ENCODE measurements around the gene SLC20A1. TPM values are rescaled to one million over a fixed set of nuclear protein-coding genes. Genes with fewer than 3 reads are reported as not detected.

SLC20A1 gene
- total RNA-seq, 1 donor = 96.3 TPM

DNA sequence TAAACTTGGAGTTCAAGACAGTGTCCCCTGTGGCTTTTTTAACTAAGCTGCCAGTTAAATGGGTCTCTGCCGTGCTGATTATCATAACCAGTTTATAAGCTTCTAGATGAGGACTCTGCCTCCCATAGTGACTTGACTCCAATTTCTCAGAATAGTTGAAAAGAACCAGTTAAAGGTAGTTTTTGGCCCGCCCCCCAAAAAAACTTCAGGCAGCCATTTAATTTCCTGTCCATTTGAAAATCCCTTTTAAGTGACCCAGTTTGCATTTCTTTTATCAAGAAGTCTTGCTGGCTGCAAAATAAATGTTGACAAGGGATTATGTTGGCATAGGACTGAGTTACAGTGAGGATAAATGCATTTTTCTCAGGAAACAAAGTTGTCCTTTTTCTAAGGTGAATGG is 2.3 kb downstream of the SLC20A1 start:
- no peak for TF ChIP-seq CTCF (IDR thresholded peaks at IDR 0.05; ENCODE audit: extremely low read depth, low read depth, low read length)
- H3K27ac ChIP-seq (ENCODE audit: low read depth, low read length) = peak overlapping the region; percentile 77

DNA sequence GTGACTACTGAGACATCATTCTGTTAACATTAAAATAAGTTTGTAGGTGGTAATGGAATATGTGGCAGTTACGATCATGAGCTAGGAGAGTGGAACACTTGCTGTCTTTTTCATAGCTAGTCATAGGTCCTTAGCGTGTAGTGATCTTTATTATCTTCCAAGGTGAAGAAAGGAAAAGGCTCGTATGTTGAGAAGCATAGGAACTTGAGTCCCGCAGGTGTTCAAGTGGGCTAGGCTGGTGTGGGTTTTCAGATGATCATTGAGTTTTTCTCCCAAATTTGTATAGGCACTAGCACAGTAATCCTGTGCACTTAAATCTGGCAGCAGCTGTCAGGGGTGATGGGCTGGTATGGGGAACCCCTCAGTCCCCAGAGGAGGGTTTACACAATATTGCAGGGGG is 10.9 kb downstream of the SLC20A1 start:
- Histone ChIP-seq H3K27ac (ENCODE audit: low read depth, low read length) (peak overlapping the region; percentile 45), H3K4me1 (ENCODE audit: insufficient read depth, low read length) (peaks cover 14% of the 10 kb centered on the region), H3K36me3 (ENCODE audit: insufficient read depth, low read length) (peaks cover 98% of the 10 kb centered on the region), H3K79me2 (ENCODE audit: insufficient read depth, low read length) (peaks cover 42% of the 10 kb centered on the region), H3K27me3 (ENCODE audit: insufficient read depth, low read length) (no peaks in the 10 kb centered on the region), H3K4me3 (ENCODE audit: insufficient read depth, low read length) (no peak overlapping the region), H3K4me2 (ENCODE audit: insufficient read depth, low read length) (no peak overlapping the region), H2AFZ (ENCODE audit: low read length) (no peak overlapping the region), H3K9me3 (ENCODE audit: low read depth, low read length) (no peaks in the 10 kb centered on the region), H4K20me1 (ENCODE audit: insufficient read depth, low read length) (peaks cover 47% of the 10 kb centered on the region)
- TF ChIP-seq CTCF (IDR thresholded peaks at IDR 0.05; ENCODE audit: extremely low read depth, low read depth, low read length) = no peak
- DNase-seq (ENCODE audit: insufficient read length, low spot score, missing footprints) = no peak

More for the DNA sequence above, 2.3 kb downstream of the SLC20A1 start:
- DNase-seq (ENCODE audit: insufficient read length, low spot score, missing footprints) = no peak
- H3K36me3 ChIP-seq (ENCODE audit: insufficient read depth, low read length) = peaks cover 63% of the 10 kb centered on the region
- H3K4me3 ChIP-seq (ENCODE audit: insufficient read depth, low read length) = peak overlapping the region; percentile 91
- no peak overlapping the region for H2AFZ ChIP-seq (ENCODE audit: low read length)
- H3K4me1 ChIP-seq (ENCODE audit: insufficient read depth, low read length) = peaks cover 55% of the 10 kb centered on the region
- no peaks in the 10 kb centered on the region for H3K27me3 ChIP-seq (ENCODE audit: insufficient read depth, low read length)
- H3K4me2 ChIP-seq (ENCODE audit: insufficient read depth, low read length) = peak overlapping the region; percentile 95
- peaks cover 60% of the 10 kb centered on the region for H4K20me1 ChIP-seq (ENCODE audit: insufficient read depth, low read length)
- peaks cover 93% of the 10 kb centered on the region for H3K79me2 ChIP-seq (ENCODE audit: insufficient read depth, low read length)
- no peaks in the 10 kb centered on the region for H3K9me3 ChIP-seq (ENCODE audit: low read depth, low read length)

DNA sequence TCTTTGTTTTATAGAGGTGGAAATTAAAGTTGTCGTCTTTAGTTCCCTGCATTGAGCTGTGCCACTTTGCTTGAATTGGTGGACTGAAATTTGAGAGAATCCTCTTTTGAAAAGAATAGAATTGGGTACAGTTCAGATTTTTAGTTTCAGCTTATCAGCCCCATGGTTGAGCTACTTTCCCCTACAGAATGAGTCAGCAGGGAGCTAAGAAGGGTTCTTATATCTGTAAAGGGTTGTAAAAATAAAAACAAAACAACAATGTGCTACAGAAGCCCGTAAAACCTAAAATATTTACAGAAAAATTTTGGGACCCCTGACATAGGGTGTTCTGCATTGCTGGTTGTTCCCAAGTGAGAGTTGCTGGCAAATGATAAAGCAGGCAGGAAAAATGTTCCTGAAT is 12.6 kb downstream of the SLC20A1 start:
- Histone ChIP-seq H3K4me3 (ENCODE audit: insufficient read depth, low read length) (no peak overlapping the region), H3K4me2 (ENCODE audit: insufficient read depth, low read length) (no peak overlapping the region), H3K9me3 (ENCODE audit: low read depth, low read length) (no peaks in the 10 kb centered on the region), H3K79me2 (ENCODE audit: insufficient read depth, low read length) (peaks cover 26% of the 10 kb centered on the region), H2AFZ (ENCODE audit: low read length) (no peak overlapping the region), H4K20me1 (ENCODE audit: insufficient read depth, low read length) (peaks cover 39% of the 10 kb centered on the region), H3K36me3 (ENCODE audit: insufficient read depth, low read length) (peaks cover 97% of the 10 kb centered on the region), H3K4me1 (ENCODE audit: insufficient read depth, low read length) (peaks cover 9% of the 10 kb centered on the region), H3K27me3 (ENCODE audit: insufficient read depth, low read length) (no peaks in the 10 kb centered on the region), H3K27ac (ENCODE audit: low read depth, low read length) (peak overlapping the region; percentile 6)
- no peak for TF ChIP-seq CTCF (IDR thresholded peaks at IDR 0.05; ENCODE audit: extremely low read depth, low read depth, low read length)
- no peak for DNase-seq (ENCODE audit: insufficient read length, low spot score, missing footprints)

DNA sequence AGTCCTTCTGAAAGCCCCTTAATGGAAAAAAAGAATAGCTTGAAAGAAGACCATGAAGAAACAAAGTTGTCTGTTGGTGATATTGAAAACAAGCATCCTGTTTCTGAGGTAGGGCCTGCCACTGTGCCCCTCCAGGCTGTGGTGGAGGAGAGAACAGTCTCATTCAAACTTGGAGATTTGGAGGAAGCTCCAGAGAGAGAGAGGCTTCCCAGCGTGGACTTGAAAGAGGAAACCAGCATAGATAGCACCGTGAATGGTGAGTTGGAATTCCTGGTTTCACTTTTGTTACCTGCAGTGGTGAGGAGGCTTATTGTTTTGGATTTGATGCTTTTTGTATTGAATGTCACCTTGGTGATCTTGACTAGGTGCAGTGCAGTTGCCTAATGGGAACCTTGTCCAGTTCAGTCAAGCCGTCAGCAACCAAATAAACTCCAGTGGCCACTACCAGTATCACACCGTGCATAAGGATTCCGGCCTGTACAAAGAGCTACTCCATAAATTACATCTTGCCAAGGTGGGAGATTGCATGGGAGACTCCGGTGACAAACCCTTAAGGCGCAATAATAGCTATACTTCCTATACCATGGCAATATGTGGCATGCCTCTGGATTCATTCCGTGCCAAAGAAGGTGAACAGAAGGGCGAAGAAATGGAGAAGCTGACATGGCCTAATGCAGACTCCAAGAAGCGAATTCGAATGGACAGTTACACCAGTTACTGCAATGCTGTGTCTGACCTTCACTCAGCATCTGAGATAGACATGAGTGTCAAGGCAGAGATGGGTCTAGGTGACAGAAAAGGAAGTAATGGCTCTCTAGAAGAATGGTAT is 13.3 kb downstream of the SLC20A1 start:
- peak; percentile 16 for TF ChIP-seq CTCF (IDR thresholded peaks at IDR 0.05; ENCODE audit: extremely low read depth, low read depth, low read length)
- H3K4me1 ChIP-seq (ENCODE audit: insufficient read depth, low read length) = peaks cover 9% of the 10 kb centered on the region
- H4K20me1 ChIP-seq (ENCODE audit: insufficient read depth, low read length) = peaks cover 39% of the 10 kb centered on the region
- no peak overlapping the region for H2AFZ ChIP-seq (ENCODE audit: low read length)
- DNase-seq (ENCODE audit: insufficient read length, low spot score, missing footprints) = no peak
- H3K27me3 ChIP-seq (ENCODE audit: insufficient read depth, low read length) = no peaks in the 10 kb centered on the region
- H3K9me3 ChIP-seq (ENCODE audit: low read depth, low read length) = no peaks in the 10 kb centered on the region
- H3K36me3 ChIP-seq (ENCODE audit: insufficient read depth, low read length) = peaks cover 96% of the 10 kb centered on the region
- H3K27ac ChIP-seq (ENCODE audit: low read depth, low read length) = peak overlapping the region; percentile 5
- no peak overlapping the region for H3K4me3 ChIP-seq (ENCODE audit: insufficient read depth, low read length)
- peaks cover 24% of the 10 kb centered on the region for H3K79me2 ChIP-seq (ENCODE audit: insufficient read depth, low read length)
- peak overlapping the region; percentile 1 for H3K4me2 ChIP-seq (ENCODE audit: insufficient read depth, low read length)
